Measurements from ENCODE around the gene BAZ1A.
A peak's percentile ranks its signal among the peaks of the same experiment; 100 is the strongest.
"Not testable (repeated sequence)": the region's sequence is repeated elsewhere in the genome, so short reads cannot be mapped to it uniquely, and the experiment has no call there.

BAZ1A gene

GRCh38 chr14:34742270-34743115 is 132.7 kb downstream of the BAZ1A start:
- Mint-ChIP-seq H3K4me1 (peaks cover 5 to 10% of the 10 kb centered on the region in 2 donors), H3K36me3 (peaks cover 2 to 3% of the 10 kb centered on the region in 2 donors), H3K4me3 (no peak overlapping the region), H3K27ac (no peak overlapping the region), H3K27me3 (no peaks in the 10 kb centered on the region), H3K9me3 (peaks cover 0 to 4% of the 10 kb centered on the region in 2 donors)
- no peak for ATAC-seq (replicated peaks)
- no peak for DNase-seq

GRCh38 chr14:34741840-34742239 is 133.3 kb downstream of the BAZ1A start:
- H3K27ac Mint-ChIP-seq: no peak overlapping the region
- H3K9me3 Mint-ChIP-seq: peaks cover 0 to 4% of the 10 kb centered on the region in 2 donors
- H3K27me3 Mint-ChIP-seq: no peaks in the 10 kb centered on the region
- DNase-seq (no peak), ATAC-seq (replicated peaks) (no peak)
- no peak overlapping the region for H3K4me3 Mint-ChIP-seq
- H3K4me1 Mint-ChIP-seq: peaks cover 5 to 10% of the 10 kb centered on the region in 2 donors
- H3K36me3 Mint-ChIP-seq: peaks cover 2 to 3% of the 10 kb centered on the region in 2 donors

- not testable (repeated sequence) for H3K27me3 Mint-ChIP-seq; DNase-seq; ATAC-seq (replicated peaks); H3K27ac Mint-ChIP-seq; H3K36me3 Mint-ChIP-seq; H3K4me3 Mint-ChIP-seq; H3K9me3 Mint-ChIP-seq
- H3K4me1 Mint-ChIP-seq: peaks cover 5 to 10% of the 10 kb centered on the region in 2 donors
Observed at GRCh38 chr14:34740139-34740538, 135.0 kb downstream of the BAZ1A start.

- not testable (repeated sequence) for H3K36me3 Mint-ChIP-seq; H3K4me3 Mint-ChIP-seq; ATAC-seq (replicated peaks); H3K27ac Mint-ChIP-seq; DNase-seq; H3K9me3 Mint-ChIP-seq; H3K4me1 Mint-ChIP-seq; H3K27me3 Mint-ChIP-seq
Observed at GRCh38 chr14:34737079-34737478, 138.1 kb downstream of the BAZ1A start.

- DNase-seq (no peak), ATAC-seq (replicated peaks) (no peak)
- Mint-ChIP-seq H3K9me3 (peaks cover 0 to 6% of the 10 kb centered on the region in 2 donors), H3K36me3 (no peaks in the 10 kb centered on the region), H3K27ac (no peak overlapping the region), H3K4me3 (no peak overlapping the region), H3K4me1 (no peaks in the 10 kb centered on the region), H3K27me3 (peaks cover 0 to 6% of the 10 kb centered on the region in 2 donors)
Observed at GRCh38 chr14:34733245-34733644, 141.9 kb downstream of the BAZ1A start.

GRCh38 chr14:34732802-34733201 is 142.4 kb downstream of the BAZ1A start:
- no peak for ATAC-seq (replicated peaks)
- no peak overlapping the region for H3K4me3 Mint-ChIP-seq
- peaks cover 0 to 6% of the 10 kb centered on the region in 2 donors for H3K9me3 Mint-ChIP-seq
- H3K27ac Mint-ChIP-seq: no peak overlapping the region
- H3K27me3 Mint-ChIP-seq: peaks cover 0 to 6% of the 10 kb centered on the region in 2 donors
- H3K36me3 Mint-ChIP-seq: no peaks in the 10 kb centered on the region
- H3K4me1 Mint-ChIP-seq: no peaks in the 10 kb centered on the region
- no peak for DNase-seq

- Mint-ChIP-seq H3K4me1 (peaks cover 0 to 4% of the 10 kb centered on the region in 2 donors), H3K27ac (no peak overlapping the region), H3K36me3 (no peaks in the 10 kb centered on the region), H3K4me3 (no peak overlapping the region), H3K9me3 (no peaks in the 10 kb centered on the region), H3K27me3 (no peaks in the 10 kb centered on the region)
- ATAC-seq (replicated peaks) (no peak), DNase-seq (no peak)
Observed at GRCh38 chr14:34723867-34724266, 151.3 kb downstream of the BAZ1A start.

GRCh38 chr14:34722723-34723545 is 152.2 kb downstream of the BAZ1A start:
- ATAC-seq (replicated peaks) (peak in 1 of 2 donors; percentile 42), DNase-seq (peak; percentile 5)
- no peak overlapping the region for H3K27ac Mint-ChIP-seq
- H3K4me3 Mint-ChIP-seq: no peak overlapping the region
- peaks cover 0 to 4% of the 10 kb centered on the region in 2 donors for H3K4me1 Mint-ChIP-seq
- H3K36me3 Mint-ChIP-seq: no peaks in the 10 kb centered on the region
- H3K27me3 Mint-ChIP-seq: no peaks in the 10 kb centered on the region
- H3K9me3 Mint-ChIP-seq: no peaks in the 10 kb centered on the region

- Mint-ChIP-seq H3K36me3 (no peaks in the 10 kb centered on the region), H3K27ac (no peak overlapping the region), H3K4me1 (peaks cover 0 to 4% of the 10 kb centered on the region in 2 donors), H3K27me3 (no peaks in the 10 kb centered on the region), H3K4me3 (no peak overlapping the region), H3K9me3 (no peaks in the 10 kb centered on the region)
- ATAC-seq (replicated peaks) (no peak), DNase-seq (no peak)
Observed at GRCh38 chr14:34721129-34721528, 154.0 kb downstream of the BAZ1A start.

- ATAC-seq (replicated peaks) (no peak), DNase-seq (no peak)
- Mint-ChIP-seq H3K27ac (no peak overlapping the region), H3K36me3 (no peaks in the 10 kb centered on the region), H3K4me1 (peaks cover 7 to 11% of the 10 kb centered on the region in 2 donors), H3K9me3 (no peaks in the 10 kb centered on the region), H3K27me3 (no peaks in the 10 kb centered on the region), H3K4me3 (no peak overlapping the region)
Observed at GRCh38 chr14:34718750-34719304, 156.3 kb downstream of the BAZ1A start.

- H3K27me3 Mint-ChIP-seq: no peaks in the 10 kb centered on the region
- peak overlapping the region; percentile 87 to 90 for H3K4me3 Mint-ChIP-seq
- no peak for ATAC-seq (replicated peaks)
- DNase-seq: no peak
- H3K9me3 Mint-ChIP-seq: no peaks in the 10 kb centered on the region
- peaks cover 7 to 8% of the 10 kb centered on the region in 2 donors for H3K36me3 Mint-ChIP-seq
- peaks cover 10 to 19% of the 10 kb centered on the region in 2 donors for H3K4me1 Mint-ChIP-seq
- no peak overlapping the region for H3K27ac Mint-ChIP-seq
Observed at GRCh38 chr14:34715127-34715863, 159.9 kb downstream of the BAZ1A start.

GRCh38 chr14:34714320-34715126 is 160.6 kb downstream of the BAZ1A start, which contains the start of gene CFL2:
TSS of gene CFL2 (minus strand) at chr14:34714593. CDS start at chr14:34714540, 53 bp downstream.
- Mint-ChIP-seq H3K27ac (peak within 1 kb of the TSS; percentile 95), H3K4me3 (peak within 1 kb of the TSS; percentile 87 to 90), H3K9me3 (no peaks in the 10 kb centered on the region), H3K27me3 (no peaks in the 10 kb centered on the region), H3K4me1 (peaks cover 10 to 19% of the 10 kb centered on the region in 2 donors), H3K36me3 (peaks cover 7 to 8% of the 10 kb centered on the region in 2 donors)
- ATAC-seq (replicated peaks) (peak; percentile 92 to 97), DNase-seq (peak; percentile 65)

- H3K9me3 Mint-ChIP-seq: no peaks in the 10 kb centered on the region
- H3K4me1 Mint-ChIP-seq: peaks cover 10 to 19% of the 10 kb centered on the region in 2 donors
- H3K4me3 Mint-ChIP-seq: peak overlapping the region; percentile 87 to 90
- ATAC-seq (replicated peaks) (peak; percentile 33 to 41), DNase-seq (peak; percentile 10)
- no peaks in the 10 kb centered on the region for H3K27me3 Mint-ChIP-seq
- peaks cover 7 to 11% of the 10 kb centered on the region in 2 donors for H3K36me3 Mint-ChIP-seq
- H3K27ac Mint-ChIP-seq: peak overlapping the region; percentile 95
Observed at GRCh38 chr14:34713681-34714319, 161.4 kb downstream of the BAZ1A start.
